Hindlimb muscle (tissue), 1 donor: ENCODE results near the gene CRAMP1. TPM values are rescaled to one million over a fixed set of nuclear protein-coding genes. Genes with fewer than 3 reads are reported as not detected.
"Not testable (repeated sequence)": the region's sequence is repeated elsewhere in the genome, so short reads cannot be mapped to it uniquely, and the experiment has no call there.

ENCODE experiments used
- DNase-seq: peaks from one replicate; pipeline ENCODE4 v3.0.0-alpha.2; 2013
- polyA plus RNA-seq: library from polyadenylated mRNA; unstranded; fragments of 120-200 nt; gene quantifications from one replicate; pipeline ENCODE4 v1.2.1, GENCODE V29; 2013; ENCODE audit not compliant: insufficient read length

Gene CRAMP1, protein sequence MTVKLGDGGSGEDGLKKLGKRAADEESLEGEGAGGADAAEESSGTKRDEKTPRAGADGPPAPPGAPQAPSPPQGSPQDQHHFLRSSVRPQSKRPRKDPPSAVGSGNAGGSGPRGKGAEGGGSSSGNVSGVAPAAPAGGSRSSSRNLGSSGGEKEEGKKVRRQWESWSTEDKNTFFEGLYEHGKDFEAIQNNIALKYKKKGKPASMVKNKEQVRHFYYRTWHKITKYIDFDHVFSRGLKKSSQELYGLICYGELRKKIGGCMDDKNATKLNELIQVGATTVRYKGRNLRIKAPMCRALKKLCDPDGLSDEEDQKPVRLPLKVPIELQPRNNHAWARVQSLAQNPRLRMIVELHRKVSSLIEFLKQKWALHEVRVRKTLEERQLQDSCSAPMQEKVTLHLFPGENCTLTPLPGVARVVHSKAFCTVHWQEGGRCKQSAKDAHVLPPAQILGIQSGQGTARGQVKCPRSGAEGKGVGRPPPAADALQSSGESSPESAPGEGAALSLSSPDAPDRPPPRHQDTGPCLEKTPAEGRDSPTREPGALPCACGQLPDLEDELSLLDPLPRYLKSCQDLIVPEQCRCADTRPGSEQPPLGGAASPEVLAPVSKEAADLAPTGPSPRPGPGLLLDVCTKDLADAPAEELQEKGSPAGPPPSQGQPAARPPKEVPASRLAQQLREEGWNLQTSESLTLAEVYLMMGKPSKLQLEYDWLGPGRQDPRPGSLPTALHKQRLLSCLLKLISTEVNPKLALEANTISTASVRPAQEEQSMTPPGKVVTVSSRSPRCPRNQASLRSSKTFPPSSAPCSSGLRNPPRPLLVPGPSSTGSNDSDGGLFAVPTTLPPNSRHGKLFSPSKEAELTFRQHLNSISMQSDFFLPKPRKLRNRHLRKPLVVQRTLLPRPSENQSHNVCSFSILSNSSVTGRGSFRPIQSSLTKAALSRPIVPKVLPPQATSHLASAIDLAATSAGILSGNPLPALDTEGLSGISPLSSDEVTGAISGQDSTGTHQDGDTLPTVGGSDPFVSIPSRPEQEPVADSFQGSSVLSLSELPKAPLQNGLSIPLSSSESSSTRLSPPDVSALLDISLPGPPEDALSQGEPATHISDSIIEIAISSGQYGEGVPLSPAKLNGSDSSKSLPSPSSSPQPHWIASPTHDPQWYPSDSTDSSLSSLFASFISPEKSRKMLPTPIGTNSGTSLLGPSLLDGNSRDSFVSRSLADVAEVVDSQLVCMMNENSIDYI (N-terminal part only)
- 18.5 TPM for polyA plus RNA-seq

DNA sequence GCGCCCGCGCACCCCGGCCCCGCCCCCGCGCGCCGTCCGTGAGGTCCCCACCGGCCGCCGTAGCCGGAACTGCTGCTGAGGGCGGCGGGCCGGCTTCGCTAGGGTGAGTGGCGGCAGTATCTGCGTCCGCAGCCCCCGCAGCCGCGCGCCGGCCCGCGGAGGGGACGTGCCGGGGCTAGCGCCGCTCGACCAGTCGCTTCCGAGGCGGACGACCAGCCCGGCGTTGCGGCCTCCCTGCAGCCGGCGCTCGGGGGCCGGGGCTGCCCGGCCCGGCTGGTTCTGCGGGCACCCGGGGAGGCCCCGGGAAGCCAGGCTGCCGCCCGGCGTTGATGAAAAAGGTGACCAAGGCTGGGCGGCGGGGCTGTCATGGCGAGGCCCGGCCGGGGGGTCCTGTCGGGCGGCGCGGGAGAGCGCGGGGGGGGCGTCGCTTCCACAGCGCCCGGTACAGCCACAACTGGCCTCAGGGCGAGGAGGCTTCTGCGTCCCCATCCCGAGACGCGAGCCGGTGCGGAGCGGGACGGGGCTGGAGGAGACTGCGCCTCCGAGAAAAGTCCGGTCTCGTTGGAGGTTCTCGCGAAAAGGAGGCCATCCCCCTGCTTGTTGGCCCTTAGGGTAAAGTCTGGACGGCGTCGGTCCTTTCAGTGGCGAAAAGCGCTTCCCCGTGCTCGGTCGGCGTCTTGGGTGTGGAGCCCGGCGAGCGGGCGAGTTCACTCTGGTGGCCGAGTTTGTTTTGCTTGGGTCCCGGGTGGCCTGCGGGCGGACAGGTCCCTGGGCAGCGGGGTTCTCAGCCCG lies at the start of gene CRAMP1:
Gene CRAMP1 (plus strand): TSS at position 41 of the 792 bp plus-strand sequence. CDS start 2,280 bp downstream, outside the sequence.
- DNase-seq, result no peak

DNA sequence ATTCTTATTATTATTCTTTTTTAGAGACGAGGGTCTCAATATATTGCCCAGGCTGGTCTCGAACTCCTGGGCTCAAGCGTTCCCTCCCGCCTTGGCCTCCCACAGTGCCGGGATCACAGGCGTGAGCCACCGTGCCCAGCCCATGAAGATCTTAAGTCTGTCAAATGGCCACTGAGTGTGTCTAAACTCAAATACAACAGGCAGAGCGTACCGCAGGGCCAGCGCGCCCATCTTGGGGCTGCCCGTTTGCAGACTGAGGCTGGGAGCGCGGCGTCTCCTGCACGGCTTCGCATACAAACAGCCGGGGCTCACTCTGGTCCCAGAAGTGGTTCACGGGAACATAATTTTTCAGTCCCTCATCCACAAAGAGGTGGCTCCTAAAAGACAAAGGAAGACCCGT lies 48.4 kb upstream of the CRAMP1 start:
- DNase-seq, result no peak

DNA sequence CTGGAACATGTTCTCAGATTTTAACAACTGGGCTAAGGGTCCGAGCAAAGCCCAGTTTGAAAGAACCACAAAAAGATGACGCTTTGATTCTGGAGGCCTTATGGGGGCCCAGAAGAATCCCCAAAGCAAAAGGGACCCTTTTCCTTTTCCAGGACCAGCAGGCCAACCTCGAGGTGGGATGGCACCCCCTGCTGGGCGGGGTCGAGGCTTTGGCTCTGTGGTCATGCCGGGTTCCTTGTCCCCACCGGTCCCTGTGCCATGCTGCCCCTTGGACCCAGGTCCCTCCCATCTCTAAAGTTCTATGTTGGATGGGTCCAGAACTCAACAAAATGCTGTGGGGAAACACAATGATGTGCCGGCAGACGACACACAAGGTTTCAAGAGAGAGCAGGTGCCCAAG lies 47.8 kb upstream of the CRAMP1 start:
- no peak for DNase-seq

DNA sequence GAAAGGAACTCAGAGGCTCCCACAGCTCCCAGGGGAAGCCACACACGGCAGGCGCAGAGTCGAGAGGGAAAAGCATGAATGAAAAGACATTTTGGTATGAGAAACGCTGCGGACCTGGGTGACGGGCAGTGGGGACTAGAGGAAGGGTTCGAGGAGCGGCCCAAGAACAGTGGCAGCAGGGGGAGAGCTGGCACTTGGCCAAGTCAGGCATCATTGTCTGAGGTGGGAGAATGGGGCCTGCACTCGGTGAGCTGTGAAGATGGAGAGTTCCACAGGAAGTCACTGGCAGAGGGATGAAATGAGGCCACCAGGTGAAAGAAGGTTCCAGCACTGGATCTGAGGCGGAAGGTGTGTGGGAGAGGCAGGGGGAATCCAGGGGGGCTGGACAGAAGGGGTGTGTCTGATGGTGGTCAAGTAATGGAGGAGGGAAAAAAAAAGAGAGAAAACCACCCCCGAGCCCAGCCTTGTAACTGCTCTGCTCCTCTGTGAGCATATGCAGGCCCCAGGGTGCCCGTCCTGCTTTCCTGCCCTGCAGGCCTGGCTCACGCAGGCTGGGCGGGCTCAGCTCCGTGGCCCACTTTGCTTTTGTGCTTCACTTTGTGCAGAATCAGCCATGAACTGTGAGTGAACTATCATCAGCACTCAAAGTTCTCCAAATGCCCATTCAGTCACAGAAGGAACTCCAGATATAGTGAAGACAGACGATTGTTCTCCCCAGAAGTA lies 46.9 kb upstream of the CRAMP1 start:
- DNase-seq, result no peak

DNA sequence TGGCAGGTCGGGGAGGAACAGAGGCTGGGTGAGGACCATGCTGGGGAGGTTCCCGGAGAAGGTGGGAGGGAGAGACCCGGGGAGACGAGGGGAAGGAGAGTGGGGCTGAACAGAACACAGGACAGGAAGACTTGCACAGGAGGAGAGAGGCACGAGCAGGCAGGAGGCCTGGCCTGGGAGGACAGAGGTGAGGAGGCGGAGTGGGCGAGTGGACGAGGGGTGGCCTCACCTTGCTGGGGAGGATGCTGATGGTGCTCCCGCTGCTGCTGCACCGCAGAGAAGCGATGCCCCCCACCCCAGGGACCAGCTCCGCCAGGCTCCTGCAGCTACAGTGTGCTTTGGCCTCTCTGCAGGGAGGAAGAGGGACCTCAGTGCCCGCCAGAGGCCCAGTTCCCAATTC lies 44.2 kb upstream of the CRAMP1 start:
- no peak for DNase-seq

DNA sequence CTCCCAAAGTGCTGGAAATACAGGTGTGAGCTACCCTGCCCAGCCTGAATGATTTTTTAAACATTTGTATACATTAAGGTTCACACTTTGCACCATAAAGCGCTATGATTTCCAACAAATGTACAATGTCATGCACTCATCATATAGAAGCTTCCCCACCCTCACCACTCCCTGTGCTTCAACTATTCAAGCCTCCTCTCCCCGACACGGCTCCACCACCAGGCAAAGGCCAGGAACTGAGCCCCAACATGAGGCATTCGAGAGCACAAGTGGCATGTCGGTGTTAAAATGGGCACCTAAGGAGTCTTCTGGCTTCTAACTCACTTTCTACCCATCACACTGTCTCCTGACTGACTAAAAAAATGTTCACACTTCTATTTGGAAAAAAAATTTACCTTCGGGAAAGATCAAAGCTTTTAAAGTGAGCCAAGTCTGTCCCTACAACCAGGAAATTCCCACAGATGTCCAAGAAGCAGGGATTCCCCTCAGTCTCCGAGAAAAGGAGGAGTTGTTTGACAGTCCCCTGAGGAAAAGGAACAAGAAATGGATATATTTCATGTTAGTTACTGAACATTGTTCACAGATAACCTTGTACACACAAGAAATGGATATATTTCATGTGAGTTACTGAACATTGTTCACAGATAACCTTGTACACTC lies 41.0 kb upstream of the CRAMP1 start:
- no peak for DNase-seq

DNA sequence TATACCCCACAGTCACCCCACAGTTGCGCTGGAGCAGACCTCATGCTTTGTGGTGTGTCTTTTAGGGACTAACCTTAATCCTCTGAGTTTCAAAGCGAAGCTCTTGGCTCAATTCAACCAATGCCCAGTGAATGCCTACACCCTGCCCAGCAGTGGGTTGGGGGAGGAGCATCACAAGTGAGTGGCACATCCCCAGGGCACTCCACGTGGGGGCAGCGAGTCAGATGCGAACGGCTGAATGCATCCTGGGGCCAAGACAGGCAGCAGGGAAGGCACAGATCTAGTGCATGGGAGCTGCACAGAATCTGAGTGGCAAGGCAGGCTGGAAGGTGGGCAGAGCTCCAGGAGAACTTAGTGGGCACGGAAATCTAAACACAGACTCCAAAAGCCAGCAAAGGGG lies 39.5 kb upstream of the CRAMP1 start:
- no peak for DNase-seq

DNA sequence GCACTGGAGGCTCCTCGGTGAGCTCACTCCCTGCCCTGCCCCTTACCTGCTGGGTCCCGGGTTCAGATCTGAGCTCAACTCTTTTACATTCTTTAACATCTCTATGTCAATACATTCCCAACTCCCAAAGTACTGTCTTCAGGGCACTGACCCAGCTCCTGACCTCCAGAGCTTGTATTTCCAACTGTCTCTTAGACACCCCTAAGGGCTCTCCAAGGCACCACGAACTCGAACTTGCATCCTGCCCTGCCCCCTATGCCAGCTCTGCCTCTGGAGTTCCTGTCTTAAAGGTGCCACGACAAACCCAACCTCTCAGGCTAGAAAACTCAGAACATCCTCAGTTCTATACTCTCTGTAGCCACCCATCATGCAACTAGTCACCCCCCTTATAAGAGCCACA lies 38.9 kb upstream of the CRAMP1 start:
- DNase-seq, result no peak

DNA sequence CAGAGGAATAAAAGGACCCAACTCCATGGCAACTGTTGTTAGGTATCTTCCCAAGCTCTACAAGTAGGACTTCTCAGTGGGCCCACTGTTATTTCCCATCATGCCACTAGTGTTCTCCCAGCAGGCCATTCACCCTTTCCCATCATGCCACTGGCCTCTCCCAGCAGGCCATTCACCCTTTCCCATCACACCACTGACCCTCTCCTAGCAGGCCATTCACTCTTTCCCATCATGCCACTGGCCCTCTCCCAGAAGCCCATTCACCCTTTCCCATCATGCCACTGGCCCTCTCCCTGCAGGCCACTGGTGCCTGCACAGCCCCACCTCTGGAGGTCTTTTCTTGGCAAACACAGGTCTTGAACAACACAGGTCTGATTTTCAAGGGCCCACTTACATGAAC lies 36.6 kb upstream of the CRAMP1 start:
- no peak for DNase-seq

DNA sequence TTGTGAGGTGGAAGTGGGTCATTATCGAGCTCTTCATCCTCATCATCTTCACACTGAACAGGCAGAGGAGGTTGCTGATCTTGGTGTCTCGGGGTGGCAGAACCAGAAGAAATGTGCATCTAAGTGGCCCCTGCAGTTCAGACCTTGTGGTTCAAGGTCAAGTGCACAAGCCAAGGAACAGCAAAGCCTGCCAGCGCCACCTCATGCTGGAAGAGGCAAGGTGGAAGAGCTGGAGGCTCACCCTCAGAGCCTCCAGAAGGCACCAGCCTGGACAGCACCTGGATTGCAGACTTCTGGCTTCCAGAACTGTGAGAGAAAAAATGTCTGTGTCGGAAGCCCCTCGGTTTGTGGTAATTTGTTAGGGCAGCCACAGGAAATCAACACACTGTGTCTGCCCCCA lies 32.9 kb upstream of the CRAMP1 start:
- DNase-seq, result no peak

DNA sequence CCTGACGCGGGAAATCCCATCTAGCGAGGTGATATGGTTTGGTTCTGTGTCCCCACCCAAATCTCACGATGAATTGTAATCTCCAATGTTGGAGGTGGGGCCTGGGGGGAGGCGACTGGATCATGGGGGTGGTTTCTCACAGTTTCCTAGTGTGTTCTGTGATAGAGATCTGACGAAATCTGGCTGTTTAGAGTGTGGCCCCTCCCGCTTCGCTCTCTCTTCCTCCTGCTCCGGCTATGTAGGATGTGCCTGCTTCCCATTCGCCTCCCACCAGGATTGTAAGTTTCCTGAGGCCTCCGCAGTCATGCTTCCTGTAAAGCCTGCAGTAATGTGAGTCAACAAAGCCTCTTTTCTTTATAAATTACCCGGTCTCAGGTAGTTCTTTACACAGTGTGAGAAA lies 31.9 kb upstream of the CRAMP1 start:
- DNase-seq, result no peak

DNA sequence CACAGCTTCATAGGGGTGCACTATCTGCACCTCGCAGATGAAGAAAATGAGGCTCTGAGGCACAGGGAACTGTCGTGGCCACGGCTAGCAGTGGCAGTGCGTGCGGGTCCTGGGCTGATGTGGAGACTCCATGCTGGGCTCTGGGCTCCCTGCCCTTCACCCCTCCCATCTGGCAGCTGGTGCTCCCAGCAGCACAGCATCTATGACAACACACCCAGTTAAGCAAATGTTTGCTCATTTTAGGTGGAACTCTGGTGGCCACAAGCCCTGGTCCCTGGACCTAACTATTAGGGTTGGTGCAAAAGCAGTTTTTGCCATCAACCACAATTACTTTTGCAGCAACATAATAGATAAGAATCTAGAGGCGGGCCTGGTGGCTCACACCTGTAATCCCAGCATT lies 31.2 kb upstream of the CRAMP1 start:
- no peak for DNase-seq

DNA sequence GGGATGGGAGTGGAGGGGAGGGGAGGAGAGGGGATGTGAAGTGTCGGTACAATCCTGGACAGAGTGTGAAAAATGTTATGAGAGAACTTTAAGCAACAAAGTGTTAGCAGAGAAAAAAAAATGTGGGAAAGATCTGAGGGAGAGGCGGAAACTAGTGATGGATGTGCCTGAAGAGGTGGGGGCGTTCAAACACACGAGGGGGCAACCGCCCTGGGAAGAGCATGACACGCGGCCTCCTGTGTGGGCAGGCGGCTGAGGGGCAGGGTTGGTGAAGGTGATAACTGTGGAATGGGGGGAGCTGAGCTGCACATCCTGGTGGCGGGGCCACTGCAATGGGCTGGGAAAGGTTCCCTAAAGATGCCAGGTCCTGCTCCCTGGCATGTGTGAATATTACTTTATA lies 30.4 kb upstream of the CRAMP1 start:
- DNase-seq, result no peak

DNA sequence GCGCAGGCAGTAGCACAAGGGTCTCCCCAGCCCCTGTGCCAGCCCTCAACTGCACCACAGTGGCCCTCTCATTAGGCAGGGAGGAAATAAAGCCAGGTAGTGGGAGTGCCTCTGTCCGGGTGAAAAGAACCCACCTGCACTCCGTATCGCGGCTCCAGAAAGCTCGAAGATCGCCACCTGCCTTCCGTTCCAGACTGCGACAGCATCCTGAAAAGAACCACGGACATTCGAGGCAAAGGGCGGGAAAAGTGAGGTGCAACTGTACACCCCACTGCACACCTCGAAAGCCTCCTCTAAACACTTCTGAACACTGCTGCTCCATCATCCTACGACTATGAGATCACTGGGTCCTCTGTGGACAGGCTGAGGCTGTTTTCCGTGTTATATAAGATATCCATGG lies 29.0 kb upstream of the CRAMP1 start:
- no peak for DNase-seq

DNA sequence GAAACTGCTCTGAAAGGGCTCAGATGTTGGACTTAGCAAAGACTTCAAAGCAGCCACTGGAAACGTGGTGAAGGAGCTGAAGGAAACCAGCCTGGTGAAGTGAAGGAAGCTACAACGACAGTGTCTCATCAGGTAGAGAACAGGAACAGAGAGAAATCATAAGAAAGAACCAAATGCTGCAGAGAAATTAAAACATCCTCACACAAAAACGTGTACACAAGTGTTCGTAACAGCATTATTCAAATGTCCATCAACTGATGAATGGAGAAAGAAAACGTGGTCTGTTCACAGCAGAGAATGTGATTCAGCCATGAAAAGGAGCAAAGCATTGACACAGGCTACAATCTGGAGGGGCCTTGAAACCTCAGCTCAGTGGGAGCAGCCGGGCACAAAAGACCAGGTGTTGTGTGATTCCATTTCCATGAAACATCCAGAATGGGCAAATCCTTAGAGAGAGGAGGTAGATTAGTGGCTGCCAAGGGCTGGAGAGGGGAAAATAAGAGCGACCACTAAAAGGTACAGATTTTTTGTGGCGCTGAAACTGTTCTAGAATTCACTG lies 27.2 kb upstream of the CRAMP1 start:
- DNase-seq, result no peak

DNA sequence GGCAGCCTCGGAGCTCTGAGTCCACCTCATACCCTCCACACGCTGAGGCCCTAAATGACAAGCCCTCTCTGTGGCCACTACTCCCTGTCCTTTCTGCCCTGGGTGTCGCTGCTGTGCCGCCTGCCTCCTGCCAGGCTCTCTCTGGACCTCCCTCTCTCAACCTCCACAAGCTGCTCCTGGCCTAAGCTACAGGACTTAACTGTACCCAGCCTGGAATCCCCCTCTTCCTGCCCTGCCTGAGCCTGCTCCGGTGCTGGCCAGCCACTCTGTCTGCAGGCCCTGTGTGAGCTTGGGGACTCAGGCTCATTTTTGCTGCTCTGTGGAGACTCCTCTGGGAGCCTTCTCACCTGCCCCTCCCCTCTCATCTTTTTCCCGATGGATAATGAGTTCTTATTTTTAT lies 21.8 kb upstream of the CRAMP1 start:
- no peak for DNase-seq

DNA sequence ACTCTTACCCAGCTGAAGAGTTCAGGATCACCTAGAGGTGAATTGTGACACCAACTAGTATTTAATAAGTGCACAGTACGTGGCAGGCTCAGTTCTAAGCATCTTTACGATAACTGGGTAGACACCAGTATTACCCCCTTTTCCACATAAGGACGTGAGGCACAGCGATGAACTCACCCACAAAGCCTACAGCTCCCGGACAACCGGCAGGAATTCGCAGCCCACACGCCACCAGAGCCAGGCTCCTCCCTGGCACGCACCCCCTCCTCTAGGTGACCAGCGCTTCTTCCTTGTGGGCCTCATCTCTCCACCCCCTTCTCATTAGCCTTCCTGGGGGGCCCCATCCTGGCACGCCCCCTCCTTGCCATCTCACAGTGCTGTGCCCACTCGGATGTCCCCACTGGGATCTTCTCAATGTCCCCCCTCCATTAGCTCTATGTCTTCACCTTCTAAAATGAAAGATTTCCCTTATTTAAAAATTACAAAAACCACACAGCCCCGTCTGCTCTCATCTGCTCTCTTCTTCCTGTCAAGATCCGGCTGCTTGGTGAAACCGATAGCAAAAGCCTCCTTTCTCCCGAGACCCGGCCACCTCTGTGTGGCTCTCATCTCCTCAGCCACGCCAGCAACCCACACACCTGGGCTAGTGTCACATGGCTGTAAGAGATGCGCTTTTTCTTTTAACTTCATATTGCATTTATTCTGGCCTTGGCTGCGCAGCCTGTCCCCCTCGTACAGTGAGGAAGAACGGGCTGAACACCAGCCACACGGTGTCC lies 21.0 kb upstream of the CRAMP1 start:
- DNase-seq, result no peak

DNA sequence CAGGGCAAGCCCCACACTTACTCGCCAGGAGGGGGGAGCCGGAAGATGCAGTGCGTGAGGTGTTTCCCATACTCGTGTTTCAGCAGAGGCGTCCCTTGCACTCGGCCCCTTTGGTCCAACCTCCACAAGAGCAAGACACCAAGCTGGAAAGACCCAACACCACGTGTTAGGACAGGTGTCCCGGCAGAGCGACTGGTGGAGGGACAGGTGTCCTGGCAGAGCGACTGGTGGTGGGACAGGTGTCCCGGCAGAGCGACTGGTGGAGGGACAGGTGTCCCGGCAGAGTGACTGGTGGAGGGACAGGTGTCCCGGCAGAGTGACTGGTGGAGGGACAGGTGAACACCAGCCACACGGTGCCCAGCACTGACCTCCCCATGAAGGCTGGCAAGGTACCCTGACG lies 19.7 kb upstream of the CRAMP1 start:
- DNase-seq, result no peak

DNA sequence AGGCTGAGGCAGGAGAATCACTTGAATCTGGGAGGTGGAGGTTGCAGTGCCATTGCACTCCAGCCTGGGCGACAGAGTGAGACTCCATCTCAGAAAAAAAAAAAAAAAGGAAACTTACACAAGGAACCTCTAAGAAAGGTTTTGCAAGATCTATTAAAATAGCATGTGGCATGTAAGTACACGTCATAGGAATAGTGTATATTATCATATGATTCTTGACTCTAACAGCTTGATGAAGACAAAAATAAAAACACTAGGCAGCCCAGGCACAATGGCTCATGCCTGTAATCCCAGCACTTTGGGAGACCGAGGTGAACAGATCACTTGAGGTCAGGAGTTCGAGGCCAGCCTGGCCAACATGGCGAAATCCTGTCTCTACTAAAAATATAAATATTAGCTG lies 16.6 kb upstream of the CRAMP1 start:
- DNase-seq, result not testable (repeated sequence)

DNA sequence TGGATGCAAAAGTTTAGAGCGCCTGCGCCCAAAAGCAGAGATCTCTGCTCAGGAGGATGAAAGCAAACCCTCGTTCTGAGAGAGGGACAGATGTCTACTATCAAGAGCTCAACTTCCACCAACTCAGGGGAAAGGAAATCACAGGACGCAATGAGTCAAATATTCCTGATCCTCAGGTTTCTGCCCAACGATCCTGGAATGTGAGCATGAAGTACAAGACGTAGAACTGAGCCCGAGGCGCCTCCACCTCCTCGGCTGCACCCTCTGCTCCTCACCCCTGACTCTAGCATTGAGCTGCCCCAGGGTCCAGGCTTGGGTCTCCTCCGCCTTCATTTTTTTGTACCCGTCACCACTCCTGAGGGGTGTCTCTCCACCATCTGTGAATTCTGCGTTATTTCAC lies 15.6 kb upstream of the CRAMP1 start:
- no peak for DNase-seq
